ENCODE data around the gene TUBB6.

TUBB6 gene

DNA sequence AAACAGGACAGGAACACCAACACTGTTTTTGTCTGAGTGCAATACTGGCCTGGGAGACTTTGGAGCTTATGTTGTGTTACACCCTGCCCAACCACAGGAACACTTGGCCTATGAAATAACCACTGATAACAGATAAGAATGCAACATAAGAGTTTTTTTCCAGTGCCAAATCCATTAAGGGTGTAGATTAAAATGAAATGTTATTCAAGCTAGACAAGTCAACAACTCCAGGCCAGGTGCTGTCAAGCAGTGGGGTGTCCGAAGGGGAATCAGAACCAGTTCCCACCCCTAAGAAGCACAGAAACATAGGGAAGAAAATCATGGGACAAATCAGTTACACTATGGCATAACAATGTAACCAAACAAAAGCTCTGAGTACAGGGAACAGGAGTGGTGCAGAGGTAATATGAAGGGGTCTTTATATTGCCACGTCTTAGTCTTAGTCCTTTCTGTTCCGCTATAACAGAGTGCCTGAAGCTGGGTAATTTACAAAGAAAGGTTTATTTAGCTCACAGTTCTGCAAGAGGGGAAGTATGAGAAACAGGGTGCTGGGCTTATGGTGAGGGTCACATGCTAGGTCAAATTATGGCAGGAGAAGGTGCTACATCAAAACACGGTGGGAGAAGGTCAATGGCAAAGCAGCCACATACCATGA, 65.2 kb downstream of the TUBB6 start:
- DNase-seq (ENCODE audit: low read depth), result peak; percentile 47
- TF ChIP-seq, protein P1, sequence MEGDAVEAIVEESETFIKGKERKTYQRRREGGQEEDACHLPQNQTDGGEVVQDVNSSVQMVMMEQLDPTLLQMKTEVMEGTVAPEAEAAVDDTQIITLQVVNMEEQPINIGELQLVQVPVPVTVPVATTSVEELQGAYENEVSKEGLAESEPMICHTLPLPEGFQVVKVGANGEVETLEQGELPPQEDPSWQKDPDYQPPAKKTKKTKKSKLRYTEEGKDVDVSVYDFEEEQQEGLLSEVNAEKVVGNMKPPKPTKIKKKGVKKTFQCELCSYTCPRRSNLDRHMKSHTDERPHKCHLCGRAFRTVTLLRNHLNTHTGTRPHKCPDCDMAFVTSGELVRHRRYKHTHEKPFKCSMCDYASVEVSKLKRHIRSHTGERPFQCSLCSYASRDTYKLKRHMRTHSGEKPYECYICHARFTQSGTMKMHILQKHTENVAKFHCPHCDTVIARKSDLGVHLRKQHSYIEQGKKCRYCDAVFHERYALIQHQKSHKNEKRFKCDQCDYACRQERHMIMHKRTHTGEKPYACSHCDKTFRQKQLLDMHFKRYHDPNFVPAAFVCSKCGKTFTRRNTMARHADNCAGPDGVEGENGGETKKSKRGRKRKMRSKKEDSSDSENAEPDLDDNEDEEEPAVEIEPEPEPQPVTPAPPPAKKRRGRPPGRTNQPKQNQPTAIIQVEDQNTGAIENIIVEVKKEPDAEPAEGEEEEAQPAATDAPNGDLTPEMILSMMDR (conservative IDR thresholded peaks at IDR 0.05; ENCODE audit: low read depth, low read length), result no peak

DNA sequence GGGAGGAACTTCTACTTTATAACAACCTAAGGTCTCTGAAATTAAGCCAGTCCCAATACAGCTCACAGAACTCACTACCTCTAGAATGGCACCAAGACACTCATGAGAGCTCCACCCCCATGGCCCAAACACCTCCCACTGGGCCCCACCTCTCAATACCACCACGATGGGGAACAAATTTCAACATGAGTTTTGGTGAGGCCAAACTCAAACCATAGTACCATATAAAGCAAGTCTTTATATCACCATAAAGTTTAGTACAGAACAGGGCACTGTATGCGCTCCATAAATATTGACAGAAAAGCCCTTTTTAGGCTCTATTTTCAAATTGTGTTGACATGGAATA, 65.7 kb downstream of the TUBB6 start:
- H3K4me3 ChIP-seq (ENCODE audit: low read depth, low read length), result no peak overlapping the region
- TF ChIP-seq, protein P1 (conservative IDR thresholded peaks at IDR 0.05; ENCODE audit: low read depth, low read length), result no peak
- DNase-seq (ENCODE audit: low read depth), result no peak

More for the DNA sequence above, 65.2 kb downstream of the TUBB6 start:
- H3K4me3 ChIP-seq (ENCODE audit: low read depth, low read length), result no peak overlapping the region

DNA sequence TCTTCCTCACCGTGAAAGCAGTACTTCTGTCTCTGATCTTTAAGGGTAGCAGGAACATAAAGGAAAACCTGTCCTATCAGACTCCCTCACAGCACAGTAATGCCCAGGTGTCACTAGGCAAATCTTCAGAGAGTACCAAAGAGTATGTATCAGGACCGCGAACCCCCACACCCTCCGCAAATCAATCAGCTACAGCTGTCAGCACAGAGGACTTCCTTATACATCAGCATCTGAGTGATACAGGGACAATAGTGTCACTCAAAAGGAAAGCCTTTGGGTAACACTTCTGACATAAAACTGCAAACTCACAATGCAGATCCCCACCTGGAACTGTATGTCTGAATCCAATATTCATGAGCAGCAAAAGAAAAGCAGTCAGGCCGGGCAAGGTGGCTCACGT, 66.4 kb downstream of the TUBB6 start:
- H3K4me3 ChIP-seq (ENCODE audit: low read depth, low read length), result no peak overlapping the region
- no peak for DNase-seq (ENCODE audit: low read depth)
- TF ChIP-seq, protein P1 (conservative IDR thresholded peaks at IDR 0.05; ENCODE audit: low read depth, low read length), result no peak
